Testis (tissue), 3 donors: ENCODE measurements around the gene SPIN4. TPM values are rescaled to one million over a fixed set of nuclear protein-coding genes. Genes with fewer than 3 reads are reported as not detected.

Source experiments
- DNase-seq: peaks from one replicate; pipeline ENCODE4 v3.0.0-alpha.2; 2019
- H3K27ac ChIP-seq, 2 donors: fragments of 200-600 bp; sonication (generic); one replicate each; pipeline ENCODE4 v1.5.1; 2019
- H3K27me3 ChIP-seq: fragments of 200-600 bp; sonication (generic); one replicate; pipeline ENCODE4 v1.5.1; 2019
- H3K36me3 ChIP-seq: fragments of 200-600 bp; sonication (generic); one replicate; pipeline ENCODE4 v1.5.1; 2017; ENCODE audit warnings: low read depth; ENCODE audit errors: missing control alignments
- H3K4me1 ChIP-seq: fragments of 200-600 bp; sonication (generic); one replicate; pipeline ENCODE4 v1.5.1; 2019
- H3K4me3 ChIP-seq, 2 donors: fragments of 200-600 bp; sonication (generic); one replicate each; pipeline ENCODE4 v1.5.1; 2017 to 2019
- H3K9me3 ChIP-seq: fragments of 200-600 bp; sonication (generic); one replicate; pipeline ENCODE4 v1.5.1; 2017
- CTCF ChIP-seq, 3 experiments: fragments of 450-650 bp in 2 of 3; fragments of 200-600 bp in 1 of 3; sonication (generic) in 1 of 3; IDR thresholded peaks; one replicate each; pipeline ENCODE4 v1.5.1; 2016 to 2019; ENCODE audit warnings: antibody characterized with exemption in 3 of 3, mild to moderate bottlenecking in 2 of 3, moderate library complexity in 1 of 3
- POLR2A ChIP-seq: fragments of 450-650 bp; IDR thresholded peaks from one replicate; pipeline ENCODE4 v1.6.1; 2017; ENCODE audit warnings: antibody characterized with exemption, mild to moderate bottlenecking, moderate library complexity
- WGBS, 2 donors: methylation state at CpG; one replicate each; pipeline ENCODE4 v1.1.5; 2018; 5-methylcytosine and 5-hydroxymethylcytosine counted together
- intact Hi-C: fragments of 100-400 bp; cut with DNase I; formaldehyde crosslinking; loops from one replicate; pipeline ENCODE4 v1.15.1; 2023; ENCODE audit warnings: low total_unique reads
- polyA plus RNA-seq: library from polyadenylated mRNA; stranded (reverse); fragments of 350-450 nt; fragmentation: Illumina TruSeq; extraction: RNeasy Lipid Tissue Mini Kit (QIAGEN cat#74804); gene quantifications from one replicate; pipeline ENCODE4 v1.2.3, GENCODE V29; 2014; ENCODE audit warnings: low read depth, low replicate concordance; ENCODE audit not compliant: insufficient read depth
- total RNA-seq, 2 donors: library from RNA; depleted of rRNA; stranded (reverse); fragments of >200 nt; gene quantifications; one replicate each; pipeline ENCODE4 v1.2.3, GENCODE V29; 2016

The SPIN4 gene
- total and polyA plus RNA-seq, 3 donors from 2014 or later = 1.2 to 2.4 (median 2.2) TPM

GRCh38 chrX:63330681-63331080 is 20.5 kb downstream of the SPIN4 start:
- Histone ChIP-seq H3K27ac (no peak overlapping the region), H3K36me3 (no peaks in the 10 kb centered on the region), H3K9me3 (no peaks in the 10 kb centered on the region), H3K4me1 (no peaks in the 10 kb centered on the region), H3K4me3 (no peak overlapping the region), H3K27me3 (no peaks in the 10 kb centered on the region)
- no peak for DNase-seq
- WGBS, 2 donors = 86 to 87% methylated on average over 1 to 6 of the region's 8 CpGs
- intact Hi-C loops = no loop called here
- TF ChIP-seq CTCF (IDR thresholded peaks at IDR 0.05) = no peak
- no peak for TF ChIP-seq POLR2A

- no peak for TF ChIP-seq POLR2A
- no peak for TF ChIP-seq CTCF (IDR thresholded peaks at IDR 0.05)
- H3K36me3 ChIP-seq = no peaks in the 10 kb centered on the region
- WGBS, 2 donors = 80 to 92% methylated on average over 2 of the region's 2 CpGs
- H3K27ac ChIP-seq = no peak overlapping the region
- H3K9me3 ChIP-seq = no peaks in the 10 kb centered on the region
- no peak overlapping the region for H3K4me3 ChIP-seq
- H3K27me3 ChIP-seq = no peaks in the 10 kb centered on the region
- no peaks in the 10 kb centered on the region for H3K4me1 ChIP-seq
- no peak for DNase-seq
- intact Hi-C loops = no loop called here
Observed at GRCh38 chrX:63327788-63328187, 23.3 kb downstream of the SPIN4 start.

- TF ChIP-seq POLR2A (no peak), CTCF (IDR thresholded peaks at IDR 0.05) (no peak)
- WGBS, 2 donors = 95% methylated on average over 4 of the region's 13 CpGs; no CpG with 5 or more reads in 1 of the 2 donors
Observed at GRCh38 chrX:63299596-63299995, 51.5 kb downstream of the SPIN4 start.

More at GRCh38 chrX:63299596-63299995, 51.5 kb downstream of the SPIN4 start:
- Histone ChIP-seq H3K36me3 (no peaks in the 10 kb centered on the region), H3K9me3 (no peaks in the 10 kb centered on the region), H3K27ac (no peak overlapping the region), H3K27me3 (no peaks in the 10 kb centered on the region), H3K4me3 (no peak overlapping the region), H3K4me1 (no peaks in the 10 kb centered on the region)
- no peak for DNase-seq
- intact Hi-C loops = no loop called here
